Skeletal muscle cell (primary cell): ENCODE results near the gene ILK.

ENCODE experiments used
- DNase-seq: peaks from one replicate; pipeline ENCODE4 v3.0.0-alpha.2; 2010; ENCODE audit warnings: low read depth
- H3K4me3 ChIP-seq: 2 replicates; pipeline ENCODE4 v1.5.1; 2011; ENCODE audit warnings: low read depth, mild to moderate bottlenecking, control low read depth, low read length, moderate library complexity

Gene ILK

GRCh38 chr11:6571434-6572008 lies 32.1 kb upstream of the ILK start:
- DNase-seq: no peak
- no peak overlapping the region for H3K4me3 ChIP-seq

GRCh38 chr11:6572215-6572614 lies 31.4 kb upstream of the ILK start:
- H3K4me3 ChIP-seq: no peak overlapping the region
- DNase-seq: peak; percentile 59

GRCh38 chr11:6574816-6575715 lies 28.5 kb upstream of the ILK start:
- no peak overlapping the region for H3K4me3 ChIP-seq

GRCh38 chr11:6576471-6577373 lies 26.9 kb upstream of the ILK start:
- H3K4me3 ChIP-seq: no peak overlapping the region
- peak; percentile 55 for DNase-seq

More at GRCh38 chr11:6574816-6575715, 28.5 kb upstream of the ILK start:
- DNase-seq: no peak

GRCh38 chr11:6578134-6578533 lies 25.4 kb upstream of the ILK start:
- DNase-seq: no peak
- no peak overlapping the region for H3K4me3 ChIP-seq

GRCh38 chr11:6579681-6580080 lies 23.9 kb upstream of the ILK start:
- no peak overlapping the region for H3K4me3 ChIP-seq
- no peak for DNase-seq

GRCh38 chr11:6583584-6583983 lies 20.0 kb upstream of the ILK start:
- no peak overlapping the region for H3K4me3 ChIP-seq
- no peak for DNase-seq

GRCh38 chr11:6584528-6584927 lies 19.0 kb upstream of the ILK start:
- H3K4me3 ChIP-seq: no peak overlapping the region
- no peak for DNase-seq

GRCh38 chr11:6586434-6587359 lies 16.9 kb upstream of the ILK start:
- H3K4me3 ChIP-seq: no peak overlapping the region
- DNase-seq: no peak

- DNase-seq: no peak
- no peak overlapping the region for H3K4me3 ChIP-seq
Measured at GRCh38 chr11:6587360-6587953, 16.1 kb upstream of the ILK start.

- no peak overlapping the region for H3K4me3 ChIP-seq
- no peak for DNase-seq
Measured at GRCh38 chr11:6588018-6588417, 15.6 kb upstream of the ILK start.

- no peak overlapping the region for H3K4me3 ChIP-seq
- no peak for DNase-seq
Measured at GRCh38 chr11:6594142-6594768, 9.3 kb upstream of the ILK start.

GRCh38 chr11:6596239-6596877 lies 7.2 kb upstream of the ILK start:
- H3K4me3 ChIP-seq: no peak overlapping the region
- DNase-seq: no peak

GRCh38 chr11:6598555-6598954 lies 5.0 kb upstream of the ILK start:
- no peak for DNase-seq

GRCh38 chr11:6599449-6599848 lies 4.1 kb upstream of the ILK start:
- H3K4me3 ChIP-seq: no peak overlapping the region
- DNase-seq: no peak

More at GRCh38 chr11:6598555-6598954, 5.0 kb upstream of the ILK start:
- no peak overlapping the region for H3K4me3 ChIP-seq

- no peak for DNase-seq
- H3K4me3 ChIP-seq: no peak overlapping the region
Measured at GRCh38 chr11:6599881-6600390, 3.6 kb upstream of the ILK start.

- no peak for DNase-seq
- no peak overlapping the region for H3K4me3 ChIP-seq
Measured at GRCh38 chr11:6601041-6601461, 2.5 kb upstream of the ILK start.
